C4-2B (cell line): Measurements from ENCODE around the gene EXOG.
A peak's percentile ranks its signal among the peaks of the same experiment; 100 is the strongest.

ENCODE experiments used
- H3K27ac ChIP-seq: fragments of 450-650 bp; 2 replicates; pipeline ENCODE4 v1.5.1; 2017
- ZFX ChIP-seq: fragments of 450-650 bp; IDR thresholded peaks from 2 replicates; pipeline ENCODE4 v1.6.1; 2017
- TF ChIP-seq, protein P1 (sequence below): fragments of 450-650 bp; conservative IDR thresholded peaks from 2 replicates; pipeline ENCODE4 v1.5.1; 2017; ENCODE audit warnings: mild to moderate bottlenecking

EXOG gene

DNA sequence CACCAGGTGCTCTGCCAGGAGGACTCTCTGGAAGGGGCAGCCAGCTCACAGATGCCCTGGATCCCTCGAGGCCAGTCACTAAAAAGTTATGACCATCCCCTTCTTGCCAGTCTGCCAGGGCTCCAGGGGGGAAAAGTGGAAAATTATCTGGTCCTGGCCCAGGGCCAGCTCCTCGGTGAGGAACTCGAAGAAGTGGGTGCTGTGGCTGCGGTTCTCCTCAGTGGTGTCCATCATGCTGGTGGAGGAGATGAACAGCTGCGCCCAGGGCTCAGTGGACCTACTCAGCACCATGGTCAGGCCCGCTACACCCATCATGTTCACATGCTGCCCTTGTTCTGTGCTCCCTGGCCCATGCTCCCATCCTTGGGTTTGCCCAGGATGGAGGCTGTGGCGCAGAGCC lies 19.2 kb downstream of the EXOG start:
- TF ChIP-seq, protein P1, sequence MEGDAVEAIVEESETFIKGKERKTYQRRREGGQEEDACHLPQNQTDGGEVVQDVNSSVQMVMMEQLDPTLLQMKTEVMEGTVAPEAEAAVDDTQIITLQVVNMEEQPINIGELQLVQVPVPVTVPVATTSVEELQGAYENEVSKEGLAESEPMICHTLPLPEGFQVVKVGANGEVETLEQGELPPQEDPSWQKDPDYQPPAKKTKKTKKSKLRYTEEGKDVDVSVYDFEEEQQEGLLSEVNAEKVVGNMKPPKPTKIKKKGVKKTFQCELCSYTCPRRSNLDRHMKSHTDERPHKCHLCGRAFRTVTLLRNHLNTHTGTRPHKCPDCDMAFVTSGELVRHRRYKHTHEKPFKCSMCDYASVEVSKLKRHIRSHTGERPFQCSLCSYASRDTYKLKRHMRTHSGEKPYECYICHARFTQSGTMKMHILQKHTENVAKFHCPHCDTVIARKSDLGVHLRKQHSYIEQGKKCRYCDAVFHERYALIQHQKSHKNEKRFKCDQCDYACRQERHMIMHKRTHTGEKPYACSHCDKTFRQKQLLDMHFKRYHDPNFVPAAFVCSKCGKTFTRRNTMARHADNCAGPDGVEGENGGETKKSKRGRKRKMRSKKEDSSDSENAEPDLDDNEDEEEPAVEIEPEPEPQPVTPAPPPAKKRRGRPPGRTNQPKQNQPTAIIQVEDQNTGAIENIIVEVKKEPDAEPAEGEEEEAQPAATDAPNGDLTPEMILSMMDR = no peak
- TF ChIP-seq ZFX = no peak

DNA sequence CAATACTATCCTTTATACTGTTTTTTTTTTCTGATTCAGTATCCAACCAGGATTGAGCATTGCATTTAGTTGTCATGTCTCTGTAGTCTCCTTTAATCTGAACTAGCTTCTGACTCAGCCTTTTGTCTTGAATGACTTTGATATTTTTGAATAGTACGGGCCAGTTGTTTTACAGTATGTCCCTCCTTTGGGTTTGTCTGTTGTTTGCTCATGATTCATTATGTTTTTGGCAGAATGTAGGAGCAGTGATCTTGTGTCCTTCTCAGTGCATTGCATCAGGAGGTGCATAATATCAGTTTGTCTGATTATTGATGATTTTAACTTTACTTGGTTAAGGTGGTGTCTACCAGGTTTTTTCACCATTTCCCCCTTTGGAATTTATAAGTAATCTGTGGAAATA lies 20.5 kb downstream of the EXOG start:
- no peak overlapping the region for H3K27ac ChIP-seq
- no peak for TF ChIP-seq ZFX
- TF ChIP-seq, protein P1 = no peak

More for the DNA sequence above, 19.2 kb downstream of the EXOG start:
- H3K27ac ChIP-seq = no peak overlapping the region

DNA sequence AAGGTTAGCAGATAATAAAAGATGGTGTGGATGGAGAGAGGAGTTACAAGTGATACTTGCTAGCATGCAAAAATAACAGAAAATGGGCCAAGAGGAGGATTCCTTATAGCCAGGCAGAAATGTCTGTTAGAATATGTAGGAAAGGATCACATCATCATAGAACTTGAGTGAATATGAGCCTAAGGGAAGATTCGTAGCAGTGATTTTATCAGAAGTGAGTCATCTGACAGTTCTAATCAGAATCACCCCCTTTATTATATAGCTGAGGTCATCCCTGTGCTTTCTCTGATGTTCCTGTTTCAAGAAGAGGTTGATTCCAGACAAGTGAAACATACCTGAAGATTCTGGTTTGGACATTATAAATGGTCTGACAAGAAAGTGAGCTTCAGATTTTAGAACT lies 22.9 kb downstream of the EXOG start:
- no peak overlapping the region for H3K27ac ChIP-seq

DNA sequence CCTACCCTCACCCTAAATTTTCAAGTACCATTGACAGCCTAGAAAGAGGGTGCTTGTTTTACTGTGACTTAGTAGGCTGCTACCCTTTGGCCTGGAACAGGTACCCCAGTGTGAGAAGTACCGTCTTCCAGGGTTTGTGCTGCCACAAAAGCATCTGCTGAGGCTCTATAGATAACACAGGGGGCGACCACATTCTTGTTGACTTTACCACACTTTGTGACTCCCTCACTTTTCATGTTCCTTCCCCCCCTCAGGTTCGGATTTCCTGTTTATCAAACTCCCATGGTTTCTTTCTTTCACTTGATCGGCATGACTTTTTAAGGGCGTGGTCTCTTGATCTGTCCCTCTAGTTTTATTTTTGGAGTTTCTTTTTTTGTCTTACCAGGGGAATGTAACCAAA lies 23.5 kb downstream of the EXOG start:
- H3K27ac ChIP-seq = no peak overlapping the region
- TF ChIP-seq ZFX = no peak
- TF ChIP-seq, protein P1 = no peak

More for the DNA sequence above, 22.9 kb downstream of the EXOG start:
- TF ChIP-seq, protein P1 = no peak
- TF ChIP-seq ZFX = no peak

DNA sequence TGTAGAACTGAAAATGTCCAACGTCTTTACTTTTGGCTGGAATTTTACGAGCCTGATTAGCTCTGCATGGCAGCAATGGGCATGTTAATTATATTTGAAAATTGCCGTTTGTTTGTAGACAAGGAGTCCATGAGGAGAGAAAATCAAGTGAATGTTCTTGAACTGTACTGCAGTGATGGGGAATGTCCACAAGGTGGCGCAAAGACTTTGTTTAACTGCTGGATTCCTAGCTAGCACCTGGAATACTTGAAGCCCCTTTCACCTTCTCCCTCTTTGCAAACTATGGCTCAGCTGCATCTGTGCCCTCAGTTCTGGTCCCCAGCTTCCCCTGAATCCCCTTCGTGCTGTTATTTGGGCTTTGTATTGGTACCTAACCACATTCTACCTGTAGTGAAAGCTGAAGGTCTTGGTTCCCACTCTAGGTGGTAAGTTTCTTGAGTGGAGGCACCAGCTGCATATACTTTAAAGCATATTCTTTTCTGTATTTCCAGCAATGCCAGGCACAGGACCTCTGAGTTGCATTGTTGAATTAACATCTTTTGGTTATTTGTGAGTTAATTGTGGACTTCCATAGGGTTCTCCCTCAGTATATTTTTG lies 25.3 kb downstream of the EXOG start:
- no peak overlapping the region for H3K27ac ChIP-seq
- TF ChIP-seq ZFX = no peak
- TF ChIP-seq, protein P1 = peak; percentile 89

DNA sequence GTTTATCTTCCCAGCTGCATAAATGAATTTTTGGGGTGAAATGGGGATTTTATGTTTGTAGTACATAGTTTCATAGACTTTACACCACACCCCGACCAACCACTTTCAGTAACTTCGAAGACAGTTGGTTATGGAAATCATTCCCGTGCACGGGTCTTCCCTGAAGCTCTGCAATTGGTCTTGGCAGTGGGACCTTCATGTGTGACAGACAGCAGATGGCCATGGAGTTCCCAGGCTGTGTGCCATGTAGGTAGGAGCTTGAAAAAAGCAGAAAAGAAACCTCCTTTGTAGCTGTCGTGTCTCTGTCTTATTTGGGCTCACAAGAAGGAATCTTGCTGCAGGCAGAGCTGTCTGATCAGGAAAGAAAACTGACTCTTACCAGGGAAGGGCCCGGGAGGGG lies 25.9 kb downstream of the EXOG start:
- no peak overlapping the region for H3K27ac ChIP-seq
- no peak for TF ChIP-seq ZFX
- TF ChIP-seq, protein P1 = no peak

DNA sequence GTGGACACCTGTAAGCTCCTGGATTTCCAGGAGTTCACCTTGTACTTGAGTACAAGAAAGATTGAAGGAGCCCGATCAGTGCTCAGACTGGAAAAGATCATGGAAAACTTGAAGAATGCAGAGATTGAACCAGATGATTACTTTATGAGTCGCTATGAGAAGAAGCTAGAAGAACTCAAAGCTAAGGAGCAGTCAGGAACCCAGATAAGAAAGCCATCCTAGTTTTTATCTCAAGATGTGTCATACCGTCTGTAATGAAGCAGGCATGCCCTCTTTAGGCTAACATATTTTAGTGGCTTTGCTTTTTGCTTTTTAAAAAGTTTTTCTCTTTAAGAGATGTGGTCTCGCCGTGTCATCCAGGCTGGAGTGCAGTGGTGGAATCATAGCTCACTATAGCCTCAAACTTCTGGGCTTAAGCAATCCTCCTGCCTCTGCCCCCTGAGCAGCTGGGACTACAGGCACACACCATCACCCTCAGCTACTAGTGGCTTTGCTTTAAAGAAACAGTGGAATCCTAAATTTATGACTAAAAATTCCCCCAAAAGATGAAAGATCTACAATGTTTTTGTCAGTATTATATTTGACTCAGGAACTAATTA lies 28.1 kb downstream of the EXOG start:
- no peak overlapping the region for H3K27ac ChIP-seq
- no peak for TF ChIP-seq ZFX
- TF ChIP-seq, protein P1 = no peak
